Fibroblast of peridontal ligament (primary cell): ENCODE measurements around the gene SLC30A7.
A peak's percentile ranks its signal among the peaks of the same experiment; 100 is the strongest.
"Not testable (repeated sequence)": the region's sequence is repeated elsewhere in the genome, so short reads cannot be mapped to it uniquely, and the experiment has no call there.

Experiments used
- DNase-seq: peaks from one replicate; pipeline ENCODE4 v3.0.0-alpha.2; 2010; ENCODE audit errors: extremely low read depth

Gene SLC30A7

GRCh38 chr1:100889869-100890482 lies 5.9 kb upstream of the SLC30A7 start:
- not testable (repeated sequence) for DNase-seq

- DNase-seq = no peak
Measured at GRCh38 chr1:100891380-100891779, 4.5 kb upstream of the SLC30A7 start.

GRCh38 chr1:100892554-100892953 lies 3.3 kb upstream of the SLC30A7 start:
- no peak for DNase-seq

GRCh38 chr1:100893718-100894117 lies 2.2 kb upstream of the SLC30A7 start:
- no peak for DNase-seq

- DNase-seq = peak; percentile 58
Measured at GRCh38 chr1:100894603-100895539, 1.0 kb upstream of the SLC30A7 start, which contains the start of gene EXTL2. TSS of gene EXTL2 (minus strand) at chr1:100894842. CDS start at chr1:100888757, 6,085 bp downstream.

- peak; percentile 61 for DNase-seq
Measured at GRCh38 chr1:100896481-100896982, 642 bp downstream of the SLC30A7 start.

GRCh38 chr1:100902365-100902764 lies 6.5 kb downstream of the SLC30A7 start:
- no peak for DNase-seq

- DNase-seq = no peak
Measured at GRCh38 chr1:100903777-100904176, 7.9 kb downstream of the SLC30A7 start.

- no peak for DNase-seq
Measured at GRCh38 chr1:100904528-100904927, 8.6 kb downstream of the SLC30A7 start.

- DNase-seq = no peak
Measured at GRCh38 chr1:100905181-100905580, 9.3 kb downstream of the SLC30A7 start.

- DNase-seq = no peak
Measured at GRCh38 chr1:100907887-100908286, 12.0 kb downstream of the SLC30A7 start.

- DNase-seq = no peak
Measured at GRCh38 chr1:100909018-100909417, 13.1 kb downstream of the SLC30A7 start.

GRCh38 chr1:100912019-100912418 lies 16.1 kb downstream of the SLC30A7 start:
- no peak for DNase-seq

- DNase-seq = peak; percentile 84
Measured at GRCh38 chr1:100921110-100921706, 25.3 kb downstream of the SLC30A7 start.

- peak; percentile 12 for DNase-seq
Measured at GRCh38 chr1:100924212-100924611, 28.3 kb downstream of the SLC30A7 start.

- no peak for DNase-seq
Measured at GRCh38 chr1:100924991-100925390, 29.1 kb downstream of the SLC30A7 start.

GRCh38 chr1:100926240-100926639 lies 30.4 kb downstream of the SLC30A7 start:
- DNase-seq = no peak

GRCh38 chr1:100927276-100927675 lies 31.4 kb downstream of the SLC30A7 start:
- no peak for DNase-seq

- DNase-seq = no peak
Measured at GRCh38 chr1:100928128-100928527, 32.2 kb downstream of the SLC30A7 start.

GRCh38 chr1:100930494-100930893 lies 34.6 kb downstream of the SLC30A7 start:
- DNase-seq = no peak

GRCh38 chr1:100931716-100932115 lies 35.8 kb downstream of the SLC30A7 start:
- DNase-seq = peak; percentile 48

- DNase-seq = not testable (repeated sequence)
Measured at GRCh38 chr1:100933555-100933954, 37.7 kb downstream of the SLC30A7 start.
